Measurements from ENCODE around the gene MCM3AP.

DNA sequence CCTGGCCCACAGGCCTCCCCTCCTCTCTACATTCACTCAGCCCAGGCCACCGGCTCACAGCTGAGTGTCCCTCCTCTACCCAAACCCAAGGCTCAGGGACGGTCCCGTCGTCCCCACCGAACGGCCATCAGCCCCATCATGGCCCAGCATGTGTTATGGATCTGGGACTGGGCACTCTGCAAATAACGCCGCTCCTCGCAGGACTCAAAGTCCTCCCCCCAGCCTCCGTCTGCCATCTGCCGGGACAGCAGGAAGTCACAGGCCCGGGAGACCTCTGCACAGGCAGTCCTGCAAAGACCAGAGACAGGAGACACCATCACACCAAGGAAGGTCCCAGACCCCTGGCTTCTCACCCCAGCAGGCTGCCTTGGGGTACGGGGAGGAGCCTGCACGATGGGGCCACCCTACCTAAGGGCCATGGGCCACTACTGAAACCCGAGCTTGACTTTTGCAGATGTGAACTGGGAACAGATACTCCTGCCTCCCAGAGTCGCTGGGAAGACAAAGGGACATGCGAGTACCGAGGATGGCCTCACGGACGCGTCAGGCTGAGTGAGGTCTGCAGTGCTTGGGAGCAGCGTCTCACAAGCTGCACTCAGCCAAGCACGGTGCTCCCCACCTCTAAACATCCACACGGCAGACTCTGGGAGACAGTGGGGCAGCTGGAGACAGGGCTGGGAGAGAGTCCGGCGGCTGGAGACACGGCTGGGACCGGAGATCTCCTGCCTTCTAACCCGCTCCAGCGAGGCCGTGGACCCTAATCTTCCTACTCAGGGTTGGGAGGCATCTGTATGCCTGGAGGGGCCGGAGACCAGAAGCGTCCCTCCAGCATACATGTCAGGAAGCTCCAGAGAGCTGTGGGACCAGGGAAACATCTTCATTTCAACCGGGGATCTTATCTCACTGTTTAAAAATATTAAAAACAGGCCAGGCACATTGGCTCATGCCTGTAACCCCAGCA is 90.8 kb downstream of the MCM3AP start:
- TF ChIP-seq, protein P1, sequence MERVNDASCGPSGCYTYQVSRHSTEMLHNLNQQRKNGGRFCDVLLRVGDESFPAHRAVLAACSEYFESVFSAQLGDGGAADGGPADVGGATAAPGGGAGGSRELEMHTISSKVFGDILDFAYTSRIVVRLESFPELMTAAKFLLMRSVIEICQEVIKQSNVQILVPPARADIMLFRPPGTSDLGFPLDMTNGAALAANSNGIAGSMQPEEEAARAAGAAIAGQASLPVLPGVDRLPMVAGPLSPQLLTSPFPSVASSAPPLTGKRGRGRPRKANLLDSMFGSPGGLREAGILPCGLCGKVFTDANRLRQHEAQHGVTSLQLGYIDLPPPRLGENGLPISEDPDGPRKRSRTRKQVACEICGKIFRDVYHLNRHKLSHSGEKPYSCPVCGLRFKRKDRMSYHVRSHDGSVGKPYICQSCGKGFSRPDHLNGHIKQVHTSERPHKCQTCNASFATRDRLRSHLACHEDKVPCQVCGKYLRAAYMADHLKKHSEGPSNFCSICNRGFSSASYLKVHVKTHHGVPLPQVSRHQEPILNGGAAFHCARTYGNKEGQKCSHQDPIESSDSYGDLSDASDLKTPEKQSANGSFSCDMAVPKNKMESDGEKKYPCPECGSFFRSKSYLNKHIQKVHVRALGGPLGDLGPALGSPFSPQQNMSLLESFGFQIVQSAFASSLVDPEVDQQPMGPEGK (CRISPR knock-in tag; IDR thresholded peaks at IDR 0.05; ENCODE audit: borderline replicate concordance) = no peak
- TF ChIP-seq ZC3H10 (CRISPR knock-in tag; IDR thresholded peaks at IDR 0.05) = no peak
- TF ChIP-seq TCF4 (CRISPR knock-in tag; IDR thresholded peaks at IDR 0.05; ENCODE audit: borderline replicate concordance) = no peak
- no peak for TF ChIP-seq GLIS3 (CRISPR knock-in tag; IDR thresholded peaks at IDR 0.05)
- no peak for TF ChIP-seq RARB (CRISPR knock-in tag; IDR thresholded peaks at IDR 0.05)
- TF ChIP-seq OSR1 (CRISPR knock-in tag; IDR thresholded peaks at IDR 0.05) = no peak
- no peak for TF ChIP-seq BACH2 (CRISPR knock-in tag; IDR thresholded peaks at IDR 0.05; ENCODE audit: borderline replicate concordance)
- TF ChIP-seq ZNF70 (CRISPR knock-in tag; IDR thresholded peaks at IDR 0.05) = no peak
- no peak for TF ChIP-seq SNAI2 (CRISPR knock-in tag; IDR thresholded peaks at IDR 0.05)
- TF ChIP-seq ZFP3 (CRISPR knock-in tag; IDR thresholded peaks at IDR 0.05) = no peak
- no peak for TF ChIP-seq PPARA (CRISPR knock-in tag; IDR thresholded peaks at IDR 0.05; ENCODE audit: borderline replicate concordance)
